Measurements from ENCODE around the gene PRND.
"Not testable (repeated sequence)": the region's sequence is repeated elsewhere in the genome, so short reads cannot be mapped to it uniquely, and the experiment has no call there.

PRND gene

GRCh38 chr20:4771004-4771403 is 49.3 kb downstream of the PRND start:
- no peak for TF ChIP-seq CTCF (IDR thresholded peaks at IDR 0.05)
- no peak for DNase-seq
- Mint-ChIP-seq H3K9me3 (peaks cover 40% of the 10 kb centered on the region), H3K36me3 (ENCODE audit: low read depth) (no peaks in the 10 kb centered on the region), H3K27ac (no peak overlapping the region), H3K27me3 (ENCODE audit: low read depth, poor library complexity) (peaks cover 17% of the 10 kb centered on the region), H3K4me1 (no peaks in the 10 kb centered on the region), H3K4me3 (no peak overlapping the region)

GRCh38 chr20:4772132-4772531 is 50.4 kb downstream of the PRND start:
- Mint-ChIP-seq H3K27ac (no peak overlapping the region), H3K4me3 (no peak overlapping the region), H3K9me3 (peaks cover 40% of the 10 kb centered on the region), H3K4me1 (no peaks in the 10 kb centered on the region), H3K36me3 (ENCODE audit: low read depth) (no peaks in the 10 kb centered on the region), H3K27me3 (ENCODE audit: low read depth, poor library complexity) (peaks cover 12% of the 10 kb centered on the region)
- TF ChIP-seq CTCF (IDR thresholded peaks at IDR 0.05) = no peak
- no peak for DNase-seq

- not testable (repeated sequence) for DNase-seq; H3K36me3 Mint-ChIP-seq (ENCODE audit: low read depth); H3K4me1 Mint-ChIP-seq; H3K27ac Mint-ChIP-seq; H3K4me3 Mint-ChIP-seq
- Mint-ChIP-seq H3K27me3 (ENCODE audit: low read depth, poor library complexity) (peaks cover 10% of the 10 kb centered on the region), H3K9me3 (peaks cover 40% of the 10 kb centered on the region)
Observed at GRCh38 chr20:4773014-4773413, 51.3 kb downstream of the PRND start.

- no peak for TF ChIP-seq CTCF (IDR thresholded peaks at IDR 0.05)
- Mint-ChIP-seq H3K36me3 (ENCODE audit: low read depth) (no peaks in the 10 kb centered on the region), H3K9me3 (peaks cover 40% of the 10 kb centered on the region), H3K4me1 (no peaks in the 10 kb centered on the region), H3K27ac (no peak overlapping the region), H3K27me3 (ENCODE audit: low read depth, poor library complexity) (peaks cover 10% of the 10 kb centered on the region), H3K4me3 (no peak overlapping the region)
- DNase-seq = no peak
Observed at GRCh38 chr20:4773736-4774135, 52.0 kb downstream of the PRND start.

- H3K27me3 Mint-ChIP-seq (ENCODE audit: low read depth, poor library complexity) = peaks cover 10% of the 10 kb centered on the region
- no peak overlapping the region for H3K4me3 Mint-ChIP-seq
Observed at GRCh38 chr20:4774207-4774606, 52.5 kb downstream of the PRND start.

GRCh38 chr20:4775322-4776078 is 53.8 kb downstream of the PRND start:
- Mint-ChIP-seq H3K9me3 (peaks cover 33% of the 10 kb centered on the region), H3K27me3 (ENCODE audit: low read depth, poor library complexity) (peaks cover 5% of the 10 kb centered on the region), H3K4me3 (no peak overlapping the region), H3K27ac (no peak overlapping the region), H3K36me3 (ENCODE audit: low read depth) (no peaks in the 10 kb centered on the region), H3K4me1 (no peaks in the 10 kb centered on the region)
- TF ChIP-seq CTCF (IDR thresholded peaks at IDR 0.05) = no peak
- DNase-seq = no peak

More at GRCh38 chr20:4774207-4774606, 52.5 kb downstream of the PRND start:
- H3K36me3 Mint-ChIP-seq (ENCODE audit: low read depth) = no peaks in the 10 kb centered on the region
- H3K4me1 Mint-ChIP-seq = no peaks in the 10 kb centered on the region
- DNase-seq = no peak
- peaks cover 38% of the 10 kb centered on the region for H3K9me3 Mint-ChIP-seq
- no peak for TF ChIP-seq CTCF (IDR thresholded peaks at IDR 0.05)
- H3K27ac Mint-ChIP-seq = no peak overlapping the region
